ENCODE measurements around the gene PTPRO. TPM values are rescaled to one million over a fixed set of nuclear protein-coding genes. Genes with fewer than 3 reads are reported as not detected.

PTPRO gene
- total RNA-seq, 1 experiment from 2014 or later = 0.52 TPM

DNA sequence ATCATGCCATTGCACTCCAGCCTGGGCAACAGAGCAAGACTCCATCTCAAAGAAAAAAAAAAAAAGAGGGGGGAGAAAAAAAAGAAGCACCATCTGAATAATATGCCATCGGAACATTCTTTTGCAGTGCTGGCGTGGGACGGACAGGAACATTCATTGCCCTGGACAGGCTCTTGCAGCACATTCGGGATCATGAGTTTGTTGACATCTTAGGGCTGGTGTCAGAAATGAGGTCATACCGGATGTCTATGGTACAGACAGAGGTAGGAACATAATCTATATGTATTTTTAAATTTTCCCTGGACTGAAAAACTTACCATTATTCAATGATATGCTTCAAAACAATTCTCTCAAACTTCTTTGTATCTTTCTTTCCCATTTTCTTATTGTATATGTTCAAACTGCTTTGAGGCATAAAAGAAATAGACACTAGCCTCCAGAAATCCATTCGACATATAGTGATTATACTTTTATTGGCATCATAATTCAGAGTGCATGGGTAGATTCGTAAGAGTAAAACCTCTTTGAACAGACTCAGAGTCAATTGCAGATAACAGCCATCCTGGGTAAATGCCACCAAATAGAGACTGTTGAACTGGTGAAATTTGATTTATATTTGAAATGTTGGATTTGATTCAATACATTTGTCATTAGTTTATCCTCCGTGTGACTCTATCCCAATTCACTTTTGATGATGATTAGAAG lies 267.2 kb downstream of the PTPRO start:
- no peaks in the 10 kb centered on the region for H3K9me3 ChIP-seq (ENCODE audit: control insufficient read depth, low read depth, low read length)
- no peak overlapping the region for H2BK20ac ChIP-seq (ENCODE audit: low read depth, low read length, poor library complexity, severe bottlenecking)
- no peak overlapping the region for H3K56ac ChIP-seq (ENCODE audit: insufficient read length, low read depth, low read length)
- H2BK12ac ChIP-seq (ENCODE audit: insufficient read length, low read depth, low read length) = no peak overlapping the region
- H3K27ac Mint-ChIP-seq = no peak overlapping the region
- no peaks in the 10 kb centered on the region for H3K9me3 Mint-ChIP-seq
- TF ChIP-seq, protein P1, sequence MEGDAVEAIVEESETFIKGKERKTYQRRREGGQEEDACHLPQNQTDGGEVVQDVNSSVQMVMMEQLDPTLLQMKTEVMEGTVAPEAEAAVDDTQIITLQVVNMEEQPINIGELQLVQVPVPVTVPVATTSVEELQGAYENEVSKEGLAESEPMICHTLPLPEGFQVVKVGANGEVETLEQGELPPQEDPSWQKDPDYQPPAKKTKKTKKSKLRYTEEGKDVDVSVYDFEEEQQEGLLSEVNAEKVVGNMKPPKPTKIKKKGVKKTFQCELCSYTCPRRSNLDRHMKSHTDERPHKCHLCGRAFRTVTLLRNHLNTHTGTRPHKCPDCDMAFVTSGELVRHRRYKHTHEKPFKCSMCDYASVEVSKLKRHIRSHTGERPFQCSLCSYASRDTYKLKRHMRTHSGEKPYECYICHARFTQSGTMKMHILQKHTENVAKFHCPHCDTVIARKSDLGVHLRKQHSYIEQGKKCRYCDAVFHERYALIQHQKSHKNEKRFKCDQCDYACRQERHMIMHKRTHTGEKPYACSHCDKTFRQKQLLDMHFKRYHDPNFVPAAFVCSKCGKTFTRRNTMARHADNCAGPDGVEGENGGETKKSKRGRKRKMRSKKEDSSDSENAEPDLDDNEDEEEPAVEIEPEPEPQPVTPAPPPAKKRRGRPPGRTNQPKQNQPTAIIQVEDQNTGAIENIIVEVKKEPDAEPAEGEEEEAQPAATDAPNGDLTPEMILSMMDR (conservative IDR thresholded peaks at IDR 0.05) = no peak
- H4K8ac ChIP-seq (replicated peaks; ENCODE audit: insufficient read length, low read depth, low read length) = no peak overlapping the region
- no peaks in the 10 kb centered on the region for H3K23me2 ChIP-seq (ENCODE audit: insufficient read length, low read depth, low read length, poor library complexity, severe bottlenecking)
- no peak overlapping the region for H4K91ac ChIP-seq (ENCODE audit: insufficient read length, low read depth, low read length)
- no peak overlapping the region for H3K23ac ChIP-seq (ENCODE audit: insufficient read length, low read depth, low read length)
- H2AFZ ChIP-seq (ENCODE audit: low read length) = no peak overlapping the region
- H3K14ac ChIP-seq (ENCODE audit: insufficient read depth, low read length) = no peak overlapping the region
- no peaks in the 10 kb centered on the region for H3K79me1 ChIP-seq (ENCODE audit: insufficient read depth, low read depth, low read length, poor library complexity, severe bottlenecking)
- H3K79me2 ChIP-seq (ENCODE audit: insufficient read depth, low read length) = no peaks in the 10 kb centered on the region
- H3K36me3 Mint-ChIP-seq (ENCODE audit: insufficient read depth in 1 of 3, low read depth in 3 of 3) = no peaks in the 10 kb centered on the region
- H2BK120ac ChIP-seq (ENCODE audit: low read depth, low read length, poor library complexity, severe bottlenecking) = no peak overlapping the region
- H2BK5ac ChIP-seq (ENCODE audit: insufficient read length, low read length) = no peak overlapping the region
- no peak overlapping the region for H4K5ac ChIP-seq (ENCODE audit: insufficient read length, low read depth, low read length)
- DNase-seq = no peak
- H3K27me3 Mint-ChIP-seq (ENCODE audit: low read depth) = peaks cover 18% of the 10 kb centered on the region
- no peak overlapping the region for H2BK15ac ChIP-seq (ENCODE audit: low read depth, low read length)
- no CpG with 5 or more reads among the region's 8 CpGs for WGBS (ENCODE audit: extremely low coverage, insufficient read length, low lambda C conversion rate)
- H3K9ac ChIP-seq (ENCODE audit: extremely low read depth, insufficient read length, low read length) = no peak overlapping the region
- H3K18ac ChIP-seq (ENCODE audit: insufficient read length, low read depth, low read length) = no peak overlapping the region
- no peak overlapping the region for H2AK5ac ChIP-seq (ENCODE audit: insufficient read length, low read length)
- no peak overlapping the region for H3T11ph ChIP-seq (ENCODE audit: low read length)
- peak overlapping the region in 1 of 2 experiments; percentile 64; a peak in 2 of 5 replicates for H3K4me3 Mint-ChIP-seq
- H3K27ac ChIP-seq (ENCODE audit: insufficient read length, low read depth, low read length) = no peak overlapping the region
- H4K20me1 ChIP-seq (ENCODE audit: control insufficient read depth, insufficient read depth, insufficient read length) = no peaks in the 10 kb centered on the region
- no peaks in the 10 kb centered on the region for H3K4me1 ChIP-seq (ENCODE audit: insufficient read depth, low read length)
- peak overlapping the region; percentile 32 for H3K4me2 ChIP-seq (ENCODE audit: insufficient read depth, insufficient read length, low read length)
- no peak overlapping the region for H3K4ac ChIP-seq (ENCODE audit: low read depth, low read length)
- H3K27me3 ChIP-seq (ENCODE audit: insufficient read depth, low read length) = no peaks in the 10 kb centered on the region
- H3K4me1 Mint-ChIP-seq = peaks cover 14 to 20% of the 10 kb centered on the region in 2 experiments

Data from H9 (cell line).